Adipocyte (in vitro differentiated cells): ENCODE results near the gene TMEM259.
A peak's percentile ranks its signal among the peaks of the same experiment; 100 is the strongest.

Experiments used
- DNase-seq: peaks from one replicate; pipeline ENCODE4 v3.0.0-alpha.2; 2015; ENCODE audit warnings: low read depth
- H3K27me3 ChIP-seq: replicated peaks from 2 replicates; pipeline ENCODE4 v1.7.0; 2013; ENCODE audit warnings: mild to moderate bottlenecking, low read length, moderate library complexity; ENCODE audit not compliant: control insufficient read depth, insufficient read depth
- H3K36me3 ChIP-seq: 2 replicates; pipeline ENCODE4 v1.7.0; 2013; ENCODE audit warnings: low read length, mild to moderate bottlenecking, moderate library complexity; ENCODE audit not compliant: control insufficient read depth, insufficient read depth, severe bottlenecking
- H3K4me1 ChIP-seq: 2 replicates; pipeline ENCODE4 v1.7.0; 2013; ENCODE audit warnings: mild to moderate bottlenecking, low read length, moderate library complexity; ENCODE audit not compliant: control insufficient read depth, insufficient read depth
- H3K4me3 ChIP-seq: 2 replicates; pipeline ENCODE4 v1.7.0; 2013; ENCODE audit warnings: mild to moderate bottlenecking, low read length, moderate library complexity
- H3K9ac ChIP-seq: 2 replicates; pipeline ENCODE4 v1.7.0; 2013; ENCODE audit warnings: mild to moderate bottlenecking, low read length, moderate library complexity
- H3K9me3 ChIP-seq: 2 replicates; pipeline ENCODE4 v1.7.0; 2013; ENCODE audit warnings: mild to moderate bottlenecking, low read length, moderate library complexity; ENCODE audit not compliant: control insufficient read depth

Gene TMEM259

DNA sequence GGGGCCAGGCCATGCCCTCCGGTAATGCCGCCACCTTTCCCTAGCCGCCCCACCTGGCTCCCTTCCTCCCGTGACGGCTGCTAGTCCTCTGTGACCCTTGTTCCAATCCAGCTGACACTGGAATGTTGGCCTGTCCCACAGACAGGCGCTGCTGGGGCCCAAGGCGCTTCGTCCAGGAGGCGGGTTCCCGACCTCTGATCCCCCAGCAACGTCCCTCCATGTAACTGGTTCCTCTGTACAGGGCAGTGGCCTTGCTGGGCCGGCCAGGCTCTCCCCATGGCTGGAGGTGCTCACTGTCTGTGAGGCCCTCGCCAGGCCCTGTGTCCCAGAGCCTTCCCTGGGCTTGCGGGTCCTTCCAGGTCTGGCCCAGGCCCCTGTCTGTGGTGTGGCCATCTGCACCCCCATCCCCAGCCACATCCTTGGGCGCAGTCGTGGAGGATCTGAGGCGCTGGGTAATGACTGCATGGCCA is 27.5 kb downstream of the TMEM259 start:
- peaks cover 5% of the 10 kb centered on the region for H3K4me1 ChIP-seq
- peaks cover 4% of the 10 kb centered on the region for H3K27me3 ChIP-seq

DNA sequence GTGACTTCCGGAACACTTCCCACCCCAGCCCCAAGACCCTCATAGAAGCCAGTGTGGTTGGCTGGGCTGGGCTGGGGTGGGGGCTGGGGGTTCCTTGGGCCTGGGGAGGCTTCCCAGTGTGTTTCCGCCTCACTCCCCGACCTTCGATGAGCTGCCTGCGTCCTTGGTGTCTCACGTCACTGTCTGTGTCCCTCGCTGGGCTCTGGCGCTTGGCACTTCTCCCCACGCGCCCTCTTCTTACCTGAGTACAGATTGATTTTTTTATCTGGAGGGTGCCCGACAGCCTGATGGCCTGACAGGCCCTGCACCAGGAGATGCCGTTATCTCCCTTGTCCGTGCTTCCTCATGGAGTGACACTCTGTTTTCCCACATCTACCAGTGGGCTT is 28.3 kb downstream of the TMEM259 start:
- Histone ChIP-seq H3K4me3 (no peak overlapping the region), H3K9me3 (no peaks in the 10 kb centered on the region), H3K27me3 (no peaks in the 10 kb centered on the region), H3K36me3 (peaks cover 13% of the 10 kb centered on the region), H3K9ac (no peak overlapping the region), H3K4me1 (peaks cover 5% of the 10 kb centered on the region)
- DNase-seq, result no peak

More for the DNA sequence above, 27.5 kb downstream of the TMEM259 start:
- DNase-seq, result no peak
- no peaks in the 10 kb centered on the region for H3K9me3 ChIP-seq
- peaks cover 9% of the 10 kb centered on the region for H3K36me3 ChIP-seq
- H3K9ac ChIP-seq, result no peak overlapping the region
- H3K4me3 ChIP-seq, result no peak overlapping the region

DNA sequence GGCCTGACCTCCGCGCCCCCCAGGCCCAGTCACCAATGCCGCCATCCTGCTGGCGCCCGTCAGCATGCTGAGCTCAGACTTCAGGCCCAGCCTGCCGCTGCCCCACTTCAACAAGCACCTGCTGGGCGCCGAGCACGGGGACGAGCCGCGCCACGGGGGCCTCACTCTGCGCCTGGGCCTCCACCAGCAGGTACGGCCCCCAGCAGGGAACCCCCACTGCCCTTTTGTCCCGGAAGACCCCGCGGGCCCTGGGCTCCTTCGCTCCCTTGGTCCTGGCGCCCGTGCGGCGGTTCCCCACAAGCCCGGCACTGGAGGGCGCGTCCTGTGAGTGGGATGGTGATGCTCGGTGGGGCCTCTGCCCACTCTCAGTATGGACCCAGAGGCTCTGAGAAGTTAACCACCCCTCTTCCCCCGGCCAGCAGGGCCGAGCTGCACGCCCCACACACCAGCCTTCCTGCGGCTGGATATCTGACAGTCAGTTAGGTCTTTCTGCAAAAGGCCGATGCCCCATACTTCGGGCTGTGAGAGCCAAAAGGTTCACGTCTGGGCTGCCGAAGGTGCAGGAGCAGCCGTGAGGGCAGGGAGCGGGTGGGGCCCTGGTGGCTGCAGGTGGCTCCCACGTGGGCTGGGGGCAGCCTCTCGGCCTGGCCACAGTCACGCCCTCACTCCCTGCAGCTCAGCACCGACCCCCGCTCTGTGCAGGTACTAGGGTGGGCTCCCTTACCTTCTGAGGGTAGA is 28.8 kb downstream of the TMEM259 start:
- H3K4me3 ChIP-seq, result no peak overlapping the region
- no peaks in the 10 kb centered on the region for H3K27me3 ChIP-seq
- peaks cover 13% of the 10 kb centered on the region for H3K36me3 ChIP-seq
- H3K9me3 ChIP-seq, result no peaks in the 10 kb centered on the region
- no peak for DNase-seq
- peaks cover 5% of the 10 kb centered on the region for H3K4me1 ChIP-seq
- H3K9ac ChIP-seq, result no peak overlapping the region

DNA sequence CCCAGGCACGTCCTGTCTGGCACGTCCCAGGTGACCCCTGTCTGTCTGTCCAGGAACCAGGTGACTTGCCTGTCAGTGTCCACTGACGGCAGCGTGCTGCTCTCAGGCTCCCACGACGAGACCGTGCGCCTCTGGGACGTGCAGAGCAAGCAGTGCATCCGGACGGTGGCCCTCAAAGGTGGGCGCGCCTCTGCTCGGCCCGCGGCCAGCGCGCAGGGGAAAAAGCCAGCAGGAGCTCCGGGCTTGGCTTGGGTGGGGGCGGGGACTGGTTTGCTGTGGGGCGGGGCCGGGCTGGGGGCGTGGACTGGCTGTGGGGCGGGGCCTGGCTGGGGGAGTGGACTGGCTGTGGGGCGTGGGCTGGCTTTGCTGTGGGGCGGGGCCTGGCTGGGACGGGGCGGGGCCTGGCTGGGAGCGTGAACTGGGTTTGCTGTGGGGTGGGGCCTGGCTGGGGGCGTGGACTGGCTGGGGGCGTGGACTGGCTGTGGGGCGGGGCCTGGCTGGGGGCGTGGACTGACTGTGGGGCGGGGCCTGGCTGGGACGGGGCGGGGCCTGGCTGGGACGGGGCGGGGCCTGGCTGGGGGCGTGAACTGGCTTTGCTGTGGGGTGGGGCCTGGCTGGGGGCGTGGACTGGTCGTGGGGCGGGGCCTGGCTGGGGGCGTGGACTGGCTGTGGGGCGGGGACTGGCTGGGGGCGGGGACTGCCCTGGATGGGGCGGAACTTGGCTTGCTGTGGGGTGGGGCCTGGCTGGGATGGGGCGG is 29.6 kb downstream of the TMEM259 start:
- no peaks in the 10 kb centered on the region for H3K9me3 ChIP-seq
- H3K9ac ChIP-seq, result no peak overlapping the region
- H3K36me3 ChIP-seq, result peaks cover 18% of the 10 kb centered on the region
- no peaks in the 10 kb centered on the region for H3K27me3 ChIP-seq
- peaks cover 4% of the 10 kb centered on the region for H3K4me1 ChIP-seq
- DNase-seq, result peak; percentile 58
- H3K4me3 ChIP-seq, result no peak overlapping the region

DNA sequence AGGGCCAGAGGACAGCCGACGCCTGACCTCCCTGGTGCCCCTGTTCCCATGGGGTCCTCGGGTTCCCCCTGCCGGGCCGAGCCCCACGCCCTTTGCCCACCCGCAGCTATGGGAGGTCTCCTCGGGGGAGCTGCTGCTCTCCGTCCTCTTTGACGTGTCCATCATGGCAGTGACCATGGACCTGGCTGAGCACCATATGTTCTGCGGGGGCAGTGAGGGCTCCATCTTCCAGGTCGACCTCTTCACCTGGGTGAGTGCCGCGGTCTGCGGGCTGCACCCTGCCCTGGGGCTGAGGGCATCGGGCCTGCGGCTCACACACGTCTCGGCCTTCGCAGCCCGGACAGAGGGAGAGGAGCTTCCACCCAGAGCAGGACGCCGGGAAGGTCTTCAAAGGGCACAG is 30.2 kb downstream of the TMEM259 start:
- Histone ChIP-seq H3K9me3 (no peaks in the 10 kb centered on the region), H3K36me3 (peaks cover 18% of the 10 kb centered on the region), H3K4me1 (no peaks in the 10 kb centered on the region), H3K9ac (no peak overlapping the region), H3K27me3 (no peaks in the 10 kb centered on the region), H3K4me3 (no peak overlapping the region)
- no peak for DNase-seq

DNA sequence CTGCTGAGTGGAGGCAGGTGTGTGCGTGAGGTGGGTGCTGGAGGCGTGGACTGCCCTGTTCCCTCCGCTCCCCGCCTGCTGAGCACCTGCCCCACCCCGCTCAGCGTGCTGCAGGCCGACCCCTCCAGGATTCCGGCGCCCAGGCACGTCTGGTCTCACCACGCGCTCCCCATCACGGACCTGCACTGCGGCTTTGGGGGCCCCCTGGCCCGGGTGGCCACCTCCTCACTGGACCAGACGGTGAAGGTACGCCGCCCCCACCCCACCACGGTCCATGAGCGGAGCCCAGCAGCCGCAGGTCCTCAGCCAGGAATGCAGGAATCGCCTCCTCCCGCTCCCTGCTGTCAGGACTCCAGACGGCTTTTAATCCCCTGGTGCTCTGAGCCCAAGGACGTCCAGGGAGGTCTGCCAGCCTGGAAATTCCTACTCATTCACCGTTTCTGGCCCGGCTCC is 30.8 kb downstream of the TMEM259 start:
- Histone ChIP-seq H3K4me1 (peaks cover under 1% of the 10 kb centered on the region), H3K4me3 (no peak overlapping the region), H3K9me3 (no peaks in the 10 kb centered on the region), H3K36me3 (peaks cover 18% of the 10 kb centered on the region), H3K27me3 (no peaks in the 10 kb centered on the region), H3K9ac (no peak overlapping the region)
- no peak for DNase-seq

DNA sequence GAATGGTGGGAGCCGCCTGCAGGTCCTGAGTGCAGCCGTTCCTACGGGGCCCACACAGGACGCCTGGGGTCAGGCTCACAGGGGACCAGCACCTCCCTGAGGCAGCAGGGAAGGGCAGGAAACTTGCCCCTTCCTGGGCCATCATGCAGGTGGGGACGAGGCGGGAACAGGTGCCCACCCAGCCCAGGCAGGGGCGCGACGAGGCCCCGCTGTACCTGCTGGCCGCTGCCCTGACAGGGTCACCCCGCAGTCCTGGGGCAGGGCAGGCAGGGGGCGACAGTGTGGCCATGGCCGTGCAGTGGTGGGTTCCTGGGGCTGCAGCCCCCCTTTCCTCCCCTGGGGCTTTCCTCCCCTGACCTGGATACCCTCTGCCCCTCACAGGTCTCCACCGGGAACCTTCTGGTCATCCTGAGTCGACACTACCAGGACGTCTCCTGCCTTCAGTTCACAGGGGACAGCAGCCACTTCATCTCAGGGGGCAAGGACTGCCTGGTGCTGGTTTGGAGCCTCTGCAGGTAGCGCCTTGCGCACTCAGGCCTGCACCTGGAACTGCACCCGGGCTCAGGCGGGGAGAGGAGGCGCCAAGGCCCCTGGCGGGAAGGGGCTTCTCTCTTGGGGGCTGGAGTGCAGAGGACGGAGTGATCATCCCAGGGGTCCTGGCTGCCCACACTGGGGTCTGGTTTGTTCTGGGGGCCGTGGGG is 31.4 kb downstream of the TMEM259 start:
- no peak overlapping the region for H3K4me3 ChIP-seq
- H3K36me3 ChIP-seq, result peaks cover 18% of the 10 kb centered on the region
- H3K9ac ChIP-seq, result no peak overlapping the region
- H3K9me3 ChIP-seq, result no peaks in the 10 kb centered on the region
- DNase-seq, result no peak
- H3K27me3 ChIP-seq, result no peaks in the 10 kb centered on the region
- peaks cover 5% of the 10 kb centered on the region for H3K4me1 ChIP-seq

DNA sequence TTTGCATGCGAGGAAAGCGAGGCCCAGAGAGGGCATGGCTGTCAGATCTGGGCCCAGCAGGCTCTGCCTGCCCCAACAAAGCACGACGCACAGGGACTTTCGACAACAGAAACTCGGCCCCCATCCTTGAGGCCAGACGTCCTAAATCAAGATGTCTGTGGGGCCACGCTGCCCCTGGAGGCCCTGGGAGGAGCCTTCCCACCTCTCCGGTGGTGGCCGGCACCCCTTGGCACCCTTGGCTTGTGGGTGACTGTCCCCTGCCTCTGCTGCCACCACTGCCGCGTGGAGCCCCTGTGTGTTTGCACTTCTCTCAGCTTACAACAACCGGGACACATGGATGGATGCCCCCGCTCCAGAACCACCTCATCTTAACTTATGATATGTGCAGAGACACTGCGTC is 32.4 kb downstream of the TMEM259 start:
- Histone ChIP-seq H3K36me3 (peaks cover 18% of the 10 kb centered on the region), H3K4me3 (no peak overlapping the region)

DNA sequence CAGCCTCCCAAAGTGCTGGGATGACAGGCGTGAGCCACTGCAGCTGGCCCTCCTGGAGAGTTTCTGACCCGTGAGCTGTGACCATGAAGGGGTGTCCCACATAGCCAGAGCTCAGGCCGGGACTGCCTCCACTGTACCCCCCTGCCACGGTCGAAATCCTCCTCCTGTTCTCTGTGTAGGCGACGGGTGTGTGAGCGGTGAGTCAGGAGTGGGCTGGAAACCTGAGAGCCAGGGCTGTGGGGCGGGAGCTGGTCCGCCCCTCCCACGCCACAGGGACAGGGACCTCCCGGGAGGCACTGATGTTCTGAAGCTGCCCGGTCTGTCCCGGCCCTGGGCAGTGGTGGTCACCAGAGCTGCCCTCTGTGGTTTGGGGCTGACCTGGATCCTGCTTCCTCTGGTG is 32.8 kb downstream of the TMEM259 start:
- DNase-seq, result no peak
- no peaks in the 10 kb centered on the region for H3K27me3 ChIP-seq
- H3K36me3 ChIP-seq, result peaks cover 18% of the 10 kb centered on the region
- H3K4me3 ChIP-seq, result no peak overlapping the region
- no peak overlapping the region for H3K9ac ChIP-seq
- peaks cover 12% of the 10 kb centered on the region for H3K4me1 ChIP-seq
- H3K9me3 ChIP-seq, result no peaks in the 10 kb centered on the region

More for the DNA sequence above, 32.4 kb downstream of the TMEM259 start:
- Histone ChIP-seq H3K9me3 (no peaks in the 10 kb centered on the region), H3K4me1 (peaks cover 10% of the 10 kb centered on the region), H3K27me3 (no peaks in the 10 kb centered on the region), H3K9ac (no peak overlapping the region)
- DNase-seq, result no peak

DNA sequence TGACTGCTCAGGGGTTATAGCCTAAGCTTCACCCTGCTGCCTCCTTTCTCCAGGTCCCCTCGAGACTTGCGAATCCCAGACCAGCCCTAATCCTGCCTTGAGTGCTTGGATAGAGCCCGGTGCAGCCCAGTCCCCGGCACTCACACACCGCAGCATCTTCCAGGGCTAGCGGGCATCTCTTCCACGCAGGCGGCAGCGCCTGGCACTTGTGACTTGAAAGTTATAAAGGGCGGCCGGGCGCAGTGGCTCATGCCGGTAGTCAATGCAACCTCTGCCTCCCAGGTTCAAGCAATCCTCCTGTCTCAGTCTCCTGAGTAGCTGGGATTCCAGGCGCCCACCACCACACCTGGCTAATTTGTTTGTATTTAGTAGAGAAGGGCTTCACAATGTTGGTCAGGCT is 34.8 kb downstream of the TMEM259 start:
- Histone ChIP-seq H3K36me3 (peaks cover 18% of the 10 kb centered on the region), H3K4me1 (peaks cover 14% of the 10 kb centered on the region), H3K9ac (no peak overlapping the region), H3K9me3 (no peaks in the 10 kb centered on the region), H3K27me3 (no peaks in the 10 kb centered on the region), H3K4me3 (no peak overlapping the region)
- no peak for DNase-seq
